Measurements from ENCODE around the gene VSTM5. TPM values are rescaled to one million over a fixed set of nuclear protein-coding genes. Genes with fewer than 3 reads are reported as not detected.
"Not testable (repeated sequence)": the region's sequence is repeated elsewhere in the genome, so short reads cannot be mapped to it uniquely, and the experiment has no call there.

The VSTM5 gene
- total RNA-seq, 4 donors from 2014 or later, result 0.90 to 8.2 (median 2.7) TPM

GRCh38 chr11:93783362-93783761, 67.1 kb downstream of the VSTM5 start:
- WGBS, 2 donors, result 55 to 59% methylated on average over 7 of the region's 7 CpGs
- peaks cover 0 to 7% (median 0%) of the 10 kb centered on the region in 3 donors for H3K36me3 ChIP-seq
- no peaks in the 10 kb centered on the region for H3K9me3 ChIP-seq
- no peak for DNase-seq (ENCODE audit: low spot score in 2 of 2)
- TF ChIP-seq CTCF (IDR thresholded peaks at IDR 0.05) (no peak), EP300 (IDR thresholded peaks at IDR 0.05) (no peak), POLR2A (IDR thresholded peaks at IDR 0.05) (no peak)
- peaks cover 0 to 37% (median 23%) of the 10 kb centered on the region in 4 donors for H3K4me1 ChIP-seq
- H3K27ac ChIP-seq, result peak overlapping the region in 3 of 4 donors; percentile 96 to 99 (median 97)
- H3K27me3 ChIP-seq, result no peaks in the 10 kb centered on the region
- H3K4me3 ChIP-seq, result peak overlapping the region; percentile 65 to 99 (median 92)

GRCh38 chr11:93775289-93775688, 75.1 kb downstream of the VSTM5 start:
- Histone ChIP-seq H3K27me3 (no peaks in the 10 kb centered on the region), H3K9me3 (peaks cover 0 to 5% (median 0%) of the 10 kb centered on the region in 4 donors), H3K36me3 (peaks cover 0 to 7% (median 0%) of the 10 kb centered on the region in 3 donors), H3K4me1 (no peaks in the 10 kb centered on the region), H3K4me3 (no peak overlapping the region), H3K27ac (no peak overlapping the region)
- no peak for DNase-seq (ENCODE audit: low spot score in 2 of 2)
- WGBS, 2 donors, result 25 to 55% methylated on average over 2 of the region's 2 CpGs
- TF ChIP-seq POLR2A (IDR thresholded peaks at IDR 0.05) (no peak), CTCF (IDR thresholded peaks at IDR 0.05) (no peak), EP300 (IDR thresholded peaks at IDR 0.05) (no peak)

GRCh38 chr11:93774560-93774959, 75.9 kb downstream of the VSTM5 start:
- H3K4me3 ChIP-seq; H3K4me1 ChIP-seq; DNase-seq (ENCODE audit: low spot score in 2 of 2); H3K36me3 ChIP-seq; H3K27me3 ChIP-seq; H3K27ac ChIP-seq; H3K9me3 ChIP-seq: not testable (repeated sequence)
- 87 to 98% methylated on average over 3 of the region's 3 CpGs for WGBS, 2 donors

GRCh38 chr11:93773601-93774200, 76.7 kb downstream of the VSTM5 start:
- Histone ChIP-seq H3K9me3 (peaks cover 0 to 5% (median 0%) of the 10 kb centered on the region in 4 donors), H3K4me3 (no peak overlapping the region), H3K36me3 (peaks cover 0 to 7% (median 0%) of the 10 kb centered on the region in 3 donors), H3K27ac (no peak overlapping the region), H3K4me1 (no peaks in the 10 kb centered on the region), H3K27me3 (no peaks in the 10 kb centered on the region)
- no peak for TF ChIP-seq EP300 (IDR thresholded peaks at IDR 0.05)
- TF ChIP-seq CTCF (IDR thresholded peaks at IDR 0.05), result no peak
- TF ChIP-seq POLR2A (IDR thresholded peaks at IDR 0.05), result no peak
- WGBS, 2 donors, result 90 to 97% methylated on average over 5 to 7 of the region's 10 CpGs
- DNase-seq (ENCODE audit: low spot score in 2 of 2), result no peak

- no peak for DNase-seq (ENCODE audit: low spot score in 2 of 2)
- TF ChIP-seq EP300 (IDR thresholded peaks at IDR 0.05), result no peak
- TF ChIP-seq POLR2A (IDR thresholded peaks at IDR 0.05), result no peak
- no peak for TF ChIP-seq CTCF (IDR thresholded peaks at IDR 0.05)
- H3K9me3 ChIP-seq, result peaks cover 0 to 5% (median 0%) of the 10 kb centered on the region in 4 donors
- no peak overlapping the region for H3K27ac ChIP-seq
- H3K4me1 ChIP-seq, result no peaks in the 10 kb centered on the region
- WGBS, 2 donors, result 87 to 93% methylated on average over 3 of the region's 3 CpGs
- H3K27me3 ChIP-seq, result no peaks in the 10 kb centered on the region
- no peak overlapping the region for H3K4me3 ChIP-seq
- H3K36me3 ChIP-seq, result peaks cover 0 to 7% (median 0%) of the 10 kb centered on the region in 3 donors
Measured at GRCh38 chr11:93773045-93773477, 77.4 kb downstream of the VSTM5 start.
